Measurements from ENCODE around the gene ADARB1.

ADARB1 gene

GRCh38 chr21:45069085-45069484, 5.3 kb upstream of the ADARB1 start:
- Histone ChIP-seq H3K9me3 (ENCODE audit: control insufficient read depth, low read length) (no peaks in the 10 kb centered on the region), H3K27ac (ENCODE audit: insufficient read depth, low read length, poor library complexity, severe bottlenecking) (no peak overlapping the region), H3K4me1 (ENCODE audit: control insufficient read depth, insufficient read depth, low read length, poor library complexity, severe bottlenecking) (peaks cover 5% of the 10 kb centered on the region), H3K4me3 (ENCODE audit: insufficient read depth, low read depth, low read length, poor library complexity, severe bottlenecking) (no peak overlapping the region), H3K36me3 (ENCODE audit: control insufficient read depth, insufficient read depth, low read length) (no peaks in the 10 kb centered on the region), H3K27me3 (replicated peaks; ENCODE audit: control insufficient read depth, insufficient read depth, low read length, poor library complexity, severe bottlenecking) (no peaks in the 10 kb centered on the region)
- DNase-seq, result no peak

- no peak for DNase-seq
- H3K4me3 ChIP-seq (ENCODE audit: insufficient read depth, low read depth, low read length, poor library complexity, severe bottlenecking), result no peak overlapping the region
- H3K27ac ChIP-seq (ENCODE audit: insufficient read depth, low read length, poor library complexity, severe bottlenecking), result no peak overlapping the region
These were observed 4.7 kb upstream of the ADARB1 start for GRCh38 chr21:45069711-45070110.

GRCh38 chr21:45071078-45071873, 3.1 kb upstream of the ADARB1 start:
- Histone ChIP-seq H3K27me3 (replicated peaks; ENCODE audit: control insufficient read depth, insufficient read depth, low read length, poor library complexity, severe bottlenecking) (no peaks in the 10 kb centered on the region), H3K9me3 (ENCODE audit: control insufficient read depth, low read length) (no peaks in the 10 kb centered on the region), H3K4me3 (ENCODE audit: insufficient read depth, low read depth, low read length, poor library complexity, severe bottlenecking) (no peak overlapping the region), H3K4me1 (ENCODE audit: control insufficient read depth, insufficient read depth, low read length, poor library complexity, severe bottlenecking) (peaks cover 10% of the 10 kb centered on the region), H3K36me3 (ENCODE audit: control insufficient read depth, insufficient read depth, low read length) (no peaks in the 10 kb centered on the region), H3K27ac (ENCODE audit: insufficient read depth, low read length, poor library complexity, severe bottlenecking) (no peak overlapping the region)
- DNase-seq, result no peak

More at GRCh38 chr21:45069711-45070110, 4.7 kb upstream of the ADARB1 start:
- H3K27me3 ChIP-seq (replicated peaks; ENCODE audit: control insufficient read depth, insufficient read depth, low read length, poor library complexity, severe bottlenecking), result no peaks in the 10 kb centered on the region
- no peaks in the 10 kb centered on the region for H3K9me3 ChIP-seq (ENCODE audit: control insufficient read depth, low read length)
- no peaks in the 10 kb centered on the region for H3K36me3 ChIP-seq (ENCODE audit: control insufficient read depth, insufficient read depth, low read length)
- peaks cover 5% of the 10 kb centered on the region for H3K4me1 ChIP-seq (ENCODE audit: control insufficient read depth, insufficient read depth, low read length, poor library complexity, severe bottlenecking)

DNA sequence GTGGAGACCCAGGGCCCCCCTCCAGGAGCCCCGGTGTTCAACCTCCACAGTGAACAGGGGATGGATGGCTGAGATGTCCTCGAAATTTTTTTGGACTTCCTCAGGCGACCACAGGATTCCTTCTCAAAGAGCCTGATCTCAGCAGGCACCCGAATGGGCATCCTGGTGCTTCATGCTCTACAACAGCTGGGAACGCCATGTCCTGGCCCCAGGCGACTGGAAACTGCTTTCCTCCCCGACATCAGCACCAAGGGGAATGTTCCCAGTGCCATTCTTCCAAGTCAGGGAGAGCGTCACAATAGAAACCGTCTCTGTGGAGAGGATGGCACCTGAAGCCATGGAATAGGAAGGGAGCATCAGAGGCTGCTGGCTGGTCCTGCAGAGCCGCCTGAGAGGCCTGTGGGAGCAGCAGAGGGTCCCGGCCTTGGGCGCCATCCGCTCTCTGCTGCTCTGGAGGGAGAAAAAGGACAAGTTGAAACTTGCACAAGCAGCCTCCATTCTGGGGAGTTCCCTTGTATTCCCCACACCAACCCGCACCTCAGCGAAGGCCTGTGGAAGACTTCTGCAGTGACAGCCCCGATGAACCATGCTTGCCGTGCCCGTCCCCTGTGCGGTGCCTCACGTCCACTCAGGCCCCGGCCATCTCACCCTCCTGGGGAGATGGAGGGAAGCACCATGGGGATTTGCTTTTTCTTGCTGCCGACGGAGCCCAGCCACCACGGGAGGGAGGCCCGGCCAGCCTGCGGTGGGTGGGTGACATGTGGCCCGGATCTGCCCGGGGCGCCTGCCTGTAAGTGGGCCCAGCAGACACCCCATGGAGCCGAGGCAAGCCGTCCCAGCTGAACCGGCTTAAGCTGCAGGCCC, 2.3 kb upstream of the ADARB1 start:
- H3K9me3 ChIP-seq (ENCODE audit: control insufficient read depth, low read length), result no peaks in the 10 kb centered on the region
- no peaks in the 10 kb centered on the region for H3K36me3 ChIP-seq (ENCODE audit: control insufficient read depth, insufficient read depth, low read length)
- H3K4me1 ChIP-seq (ENCODE audit: control insufficient read depth, insufficient read depth, low read length, poor library complexity, severe bottlenecking), result peaks cover 15% of the 10 kb centered on the region
- no peak for DNase-seq
- no peaks in the 10 kb centered on the region for H3K27me3 ChIP-seq (replicated peaks; ENCODE audit: control insufficient read depth, insufficient read depth, low read length, poor library complexity, severe bottlenecking)
- H3K27ac ChIP-seq (ENCODE audit: insufficient read depth, low read length, poor library complexity, severe bottlenecking), result no peak overlapping the region
- no peak overlapping the region for H3K4me3 ChIP-seq (ENCODE audit: insufficient read depth, low read depth, low read length, poor library complexity, severe bottlenecking)

DNA sequence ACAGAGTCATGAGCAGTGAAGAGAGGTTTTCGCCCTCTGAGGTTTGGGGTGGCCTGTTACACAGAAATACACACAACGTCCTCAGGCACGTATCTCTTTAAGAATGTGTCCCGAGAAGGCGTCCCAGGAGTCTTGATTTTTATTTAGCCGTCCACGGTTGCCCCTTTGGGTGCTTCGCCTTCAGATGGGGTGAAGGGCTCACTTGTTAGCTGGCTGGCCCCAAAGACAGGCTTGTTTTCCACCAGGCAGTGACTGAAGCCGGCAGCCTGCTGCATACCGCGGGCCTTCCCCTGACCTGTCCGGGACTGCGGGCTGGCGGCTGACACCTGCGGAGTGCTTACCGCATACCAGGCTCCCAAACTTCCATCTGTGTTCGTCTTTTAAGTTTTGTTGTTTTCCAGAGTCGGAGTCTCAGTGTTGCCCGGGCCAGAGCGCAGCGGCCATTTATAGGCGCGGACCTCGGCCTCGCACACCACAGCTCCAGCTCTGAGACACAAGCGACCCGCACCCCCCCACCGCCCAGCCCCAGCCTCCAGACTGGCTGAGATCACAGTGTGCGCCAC, 1.6 kb upstream of the ADARB1 start:
- Histone ChIP-seq H3K27ac (ENCODE audit: insufficient read depth, low read length, poor library complexity, severe bottlenecking) (no peak overlapping the region), H3K27me3 (replicated peaks; ENCODE audit: control insufficient read depth, insufficient read depth, low read length, poor library complexity, severe bottlenecking) (no peaks in the 10 kb centered on the region), H3K9me3 (ENCODE audit: control insufficient read depth, low read length) (no peaks in the 10 kb centered on the region), H3K4me3 (ENCODE audit: insufficient read depth, low read depth, low read length, poor library complexity, severe bottlenecking) (no peak overlapping the region), H3K36me3 (ENCODE audit: control insufficient read depth, insufficient read depth, low read length) (no peaks in the 10 kb centered on the region), H3K4me1 (ENCODE audit: control insufficient read depth, insufficient read depth, low read length, poor library complexity, severe bottlenecking) (peaks cover 17% of the 10 kb centered on the region)
- DNase-seq, result no peak

DNA sequence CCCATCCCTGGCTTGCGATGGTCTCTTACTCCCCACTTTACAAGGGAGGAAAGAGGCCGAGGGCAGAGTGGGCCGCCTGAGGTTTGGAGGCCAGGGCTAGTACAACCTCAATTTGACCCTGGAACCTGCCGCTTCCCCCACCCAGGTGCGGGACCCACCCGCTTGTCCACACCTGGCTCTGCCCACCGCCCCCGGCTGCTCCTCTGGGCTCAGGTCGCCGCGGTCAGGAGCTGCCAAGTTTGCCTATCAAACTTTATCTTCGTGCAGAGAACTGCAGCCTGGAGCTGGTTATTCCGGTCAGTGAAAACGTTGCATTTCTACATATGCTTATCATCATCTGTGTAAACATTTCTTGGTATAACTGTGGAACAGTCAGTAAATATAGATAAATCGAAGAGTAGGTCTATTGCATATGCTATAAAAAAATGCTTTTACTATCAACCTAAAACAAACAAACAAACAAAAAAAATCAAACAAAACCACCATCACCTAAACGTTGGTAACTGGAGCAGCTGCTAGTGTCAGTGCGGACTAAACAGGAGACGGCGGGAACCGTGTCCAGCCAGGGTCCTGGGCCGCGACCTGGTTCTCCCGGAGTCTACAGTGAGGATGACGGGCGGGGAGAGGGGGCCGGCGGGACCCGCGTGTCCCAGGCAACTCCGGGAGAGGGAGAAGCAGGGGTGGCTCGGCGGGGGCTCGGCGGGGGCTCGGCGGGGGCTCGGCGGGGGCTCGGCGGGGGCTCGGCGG, 906 bp upstream of the ADARB1 start:
- Histone ChIP-seq H3K4me1 (ENCODE audit: control insufficient read depth, insufficient read depth, low read length, poor library complexity, severe bottlenecking) (peaks cover 24% of the 10 kb centered on the region), H3K36me3 (ENCODE audit: control insufficient read depth, insufficient read depth, low read length) (no peaks in the 10 kb centered on the region), H3K4me3 (ENCODE audit: insufficient read depth, low read depth, low read length, poor library complexity, severe bottlenecking) (peak overlapping the region; percentile 67), H3K9me3 (ENCODE audit: control insufficient read depth, low read length) (no peaks in the 10 kb centered on the region), H3K27ac (ENCODE audit: insufficient read depth, low read length, poor library complexity, severe bottlenecking) (no peak overlapping the region), H3K27me3 (replicated peaks; ENCODE audit: control insufficient read depth, insufficient read depth, low read length, poor library complexity, severe bottlenecking) (no peaks in the 10 kb centered on the region)
- no peak for DNase-seq

DNA sequence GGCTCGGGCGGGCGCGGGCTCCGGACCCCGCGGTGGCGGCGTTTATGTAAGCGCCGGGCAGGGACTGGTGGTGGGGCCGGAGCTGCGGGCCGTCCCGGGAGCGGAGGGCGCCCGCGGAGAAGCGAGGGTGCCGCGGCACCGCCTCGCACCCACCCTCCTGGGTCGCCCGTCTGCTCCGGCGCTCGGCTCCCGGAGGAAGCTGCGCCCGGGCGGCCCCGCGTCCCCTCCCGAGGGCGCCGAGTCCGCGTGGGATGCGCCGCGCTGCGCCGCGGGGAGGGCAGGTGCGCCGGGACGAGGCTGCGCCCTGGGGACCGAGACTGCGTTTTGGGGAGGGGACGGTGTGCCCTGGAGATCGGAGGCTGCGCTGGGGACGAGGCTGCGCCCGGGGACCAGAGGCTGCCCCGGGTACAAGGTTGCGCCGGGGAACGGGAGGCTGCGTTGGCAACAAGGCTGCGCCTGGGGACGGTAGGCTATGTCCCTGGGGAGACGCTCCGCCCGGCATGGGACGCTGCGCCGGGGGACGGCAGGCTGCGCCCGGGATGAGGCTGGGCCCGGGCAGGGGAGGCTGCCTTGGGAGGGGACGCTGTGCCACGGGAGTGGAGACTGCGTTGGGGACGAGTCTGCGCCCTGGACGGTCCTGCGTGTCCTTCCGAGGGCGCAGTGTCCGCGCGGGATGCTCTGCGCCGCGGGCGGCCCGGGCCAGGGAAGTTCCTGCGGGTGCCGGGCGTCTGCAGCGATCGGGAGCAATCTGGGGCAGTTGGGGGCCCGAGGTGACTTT, 627 bp downstream of the ADARB1 start:
- no peaks in the 10 kb centered on the region for H3K9me3 ChIP-seq (ENCODE audit: control insufficient read depth, low read length)
- peaks cover 34% of the 10 kb centered on the region for H3K4me1 ChIP-seq (ENCODE audit: control insufficient read depth, insufficient read depth, low read length, poor library complexity, severe bottlenecking)
- no peaks in the 10 kb centered on the region for H3K36me3 ChIP-seq (ENCODE audit: control insufficient read depth, insufficient read depth, low read length)
- DNase-seq, result no peak
- H3K27ac ChIP-seq (ENCODE audit: insufficient read depth, low read length, poor library complexity, severe bottlenecking), result peak overlapping the region; percentile 51
- peak overlapping the region; percentile 88 for H3K4me3 ChIP-seq (ENCODE audit: insufficient read depth, low read depth, low read length, poor library complexity, severe bottlenecking)
- no peaks in the 10 kb centered on the region for H3K27me3 ChIP-seq (replicated peaks; ENCODE audit: control insufficient read depth, insufficient read depth, low read length, poor library complexity, severe bottlenecking)

DNA sequence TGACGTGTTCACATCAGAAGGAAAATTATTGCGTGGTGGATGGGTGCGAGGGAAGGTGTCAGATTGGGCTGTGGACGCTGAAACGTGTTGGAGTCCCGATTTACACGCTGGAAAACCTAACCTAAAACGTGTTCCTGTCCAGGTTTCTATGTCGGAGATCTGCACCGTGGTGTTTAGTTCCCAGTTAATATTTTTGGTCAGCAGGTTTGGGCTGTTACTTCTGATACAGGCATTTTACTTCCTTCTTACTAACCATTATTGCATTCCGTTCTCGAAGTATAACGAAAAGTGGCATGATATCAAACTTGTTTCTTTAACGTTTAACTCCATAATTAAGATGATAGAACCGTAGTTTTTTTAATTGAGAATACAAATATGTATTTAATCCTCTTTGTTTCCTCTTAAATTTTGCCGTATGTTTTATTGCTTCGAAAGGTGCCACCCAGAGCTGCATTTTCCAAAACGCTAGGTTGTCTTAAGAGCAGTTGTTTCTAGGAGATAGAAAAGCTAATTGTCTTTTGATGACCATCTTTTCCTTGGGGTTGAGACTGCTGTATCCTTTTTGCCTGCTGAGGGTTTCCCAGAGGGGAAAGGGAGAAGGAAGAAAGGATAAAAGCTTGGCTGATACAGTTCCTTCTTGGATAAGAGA, 1.3 kb downstream of the ADARB1 start:
- H3K9me3 ChIP-seq (ENCODE audit: control insufficient read depth, low read length), result no peaks in the 10 kb centered on the region
- peak overlapping the region; percentile 51 for H3K27ac ChIP-seq (ENCODE audit: insufficient read depth, low read length, poor library complexity, severe bottlenecking)
- no peak for DNase-seq
- H3K4me1 ChIP-seq (ENCODE audit: control insufficient read depth, insufficient read depth, low read length, poor library complexity, severe bottlenecking), result peaks cover 41% of the 10 kb centered on the region
- peak overlapping the region; percentile 88 for H3K4me3 ChIP-seq (ENCODE audit: insufficient read depth, low read depth, low read length, poor library complexity, severe bottlenecking)
- no peaks in the 10 kb centered on the region for H3K27me3 ChIP-seq (replicated peaks; ENCODE audit: control insufficient read depth, insufficient read depth, low read length, poor library complexity, severe bottlenecking)
- H3K36me3 ChIP-seq (ENCODE audit: control insufficient read depth, insufficient read depth, low read length), result no peaks in the 10 kb centered on the region

GRCh38 chr21:45076245-45076711, 1.9 kb downstream of the ADARB1 start:
- no peak for DNase-seq
- no peak overlapping the region for H3K27ac ChIP-seq (ENCODE audit: insufficient read depth, low read length, poor library complexity, severe bottlenecking)

More at GRCh38 chr21:45076245-45076711, 1.9 kb downstream of the ADARB1 start:
- no peaks in the 10 kb centered on the region for H3K36me3 ChIP-seq (ENCODE audit: control insufficient read depth, insufficient read depth, low read length)
- H3K9me3 ChIP-seq (ENCODE audit: control insufficient read depth, low read length), result no peaks in the 10 kb centered on the region
- no peak overlapping the region for H3K4me3 ChIP-seq (ENCODE audit: insufficient read depth, low read depth, low read length, poor library complexity, severe bottlenecking)
- no peaks in the 10 kb centered on the region for H3K27me3 ChIP-seq (replicated peaks; ENCODE audit: control insufficient read depth, insufficient read depth, low read length, poor library complexity, severe bottlenecking)
- peaks cover 47% of the 10 kb centered on the region for H3K4me1 ChIP-seq (ENCODE audit: control insufficient read depth, insufficient read depth, low read length, poor library complexity, severe bottlenecking)
